IMR-90 (cell line): Measurements from ENCODE around the gene ERBB4.

Experiments used
- CTCF ChIP-seq: conservative IDR thresholded peaks from 2 replicates; pipeline ENCODE4 v1.5.1; 2012; ENCODE audit warnings: mild to moderate bottlenecking, low read depth, low read length, improper control_type of control experiment
- RFX5 ChIP-seq: IDR thresholded peaks from 2 replicates; pipeline ENCODE4 v1.8.0; 2012; ENCODE audit warnings: low read depth, mild to moderate bottlenecking, low read length, moderate library complexity

- TF ChIP-seq CTCF (no peak), RFX5 (no peak)
These were observed 580.8 kb downstream of the ERBB4 start for GRCh38 chr2:211957799-211958198.
